HL-60 (cell line): ENCODE data around the gene GRP.

ENCODE experiments used
- POLR2AphosphoS5 ChIP-seq: IDR thresholded peaks from 2 replicates; pipeline ENCODE4 v1.6.1; 2012; ENCODE audit warnings: low read depth
- SPI1 ChIP-seq: IDR thresholded peaks from 2 replicates; pipeline ENCODE4 v1.6.1; 2012; ENCODE audit warnings: low read depth, mild to moderate bottlenecking, borderline replicate concordance
- TF ChIP-seq, protein P1 (sequence below): IDR thresholded peaks from one replicate; pipeline ENCODE4 v1.5.1; 2011; ENCODE audit warnings: low read length, control low read depth, inconsistent platforms; ENCODE audit not compliant: insufficient read depth

DNA sequence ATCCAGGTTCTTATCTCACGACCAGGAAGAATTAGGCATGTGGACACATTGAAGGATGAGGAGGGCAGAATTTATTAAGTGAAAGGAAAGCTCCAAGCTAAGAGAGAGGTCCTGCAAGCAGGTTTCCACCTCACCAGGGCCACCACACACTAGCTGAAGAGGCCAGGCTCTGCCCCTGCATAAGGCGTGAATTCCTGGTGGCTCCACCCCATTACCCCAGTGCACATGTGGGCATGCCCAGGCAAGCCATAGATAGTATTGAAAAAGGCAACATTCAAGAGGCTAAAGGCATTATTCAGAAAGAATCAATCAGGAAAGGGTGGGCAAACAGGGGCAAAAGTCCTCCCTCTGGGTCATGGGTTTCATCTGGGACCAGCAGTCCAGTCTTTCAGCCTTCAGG, 30.9 kb upstream of the GRP start:
- TF ChIP-seq, protein P1, sequence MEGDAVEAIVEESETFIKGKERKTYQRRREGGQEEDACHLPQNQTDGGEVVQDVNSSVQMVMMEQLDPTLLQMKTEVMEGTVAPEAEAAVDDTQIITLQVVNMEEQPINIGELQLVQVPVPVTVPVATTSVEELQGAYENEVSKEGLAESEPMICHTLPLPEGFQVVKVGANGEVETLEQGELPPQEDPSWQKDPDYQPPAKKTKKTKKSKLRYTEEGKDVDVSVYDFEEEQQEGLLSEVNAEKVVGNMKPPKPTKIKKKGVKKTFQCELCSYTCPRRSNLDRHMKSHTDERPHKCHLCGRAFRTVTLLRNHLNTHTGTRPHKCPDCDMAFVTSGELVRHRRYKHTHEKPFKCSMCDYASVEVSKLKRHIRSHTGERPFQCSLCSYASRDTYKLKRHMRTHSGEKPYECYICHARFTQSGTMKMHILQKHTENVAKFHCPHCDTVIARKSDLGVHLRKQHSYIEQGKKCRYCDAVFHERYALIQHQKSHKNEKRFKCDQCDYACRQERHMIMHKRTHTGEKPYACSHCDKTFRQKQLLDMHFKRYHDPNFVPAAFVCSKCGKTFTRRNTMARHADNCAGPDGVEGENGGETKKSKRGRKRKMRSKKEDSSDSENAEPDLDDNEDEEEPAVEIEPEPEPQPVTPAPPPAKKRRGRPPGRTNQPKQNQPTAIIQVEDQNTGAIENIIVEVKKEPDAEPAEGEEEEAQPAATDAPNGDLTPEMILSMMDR, result no peak
- TF ChIP-seq POLR2AphosphoS5 (no peak), SPI1 (no peak)
